ENCODE results near the gene BCAN. TPM values are rescaled to one million over a fixed set of nuclear protein-coding genes. Genes with fewer than 3 reads are reported as not detected.
"Not testable (repeated sequence)": the region's sequence is repeated elsewhere in the genome, so short reads cannot be mapped to it uniquely, and the experiment has no call there.

Gene BCAN
- total RNA-seq, 4 donors from 2014 or later: 0.54 to 1.1 TPM; not detected in 2

GRCh38 chr1:156599811-156600210 lies 42.1 kb upstream of the BCAN start:
- WGBS, 2 donors: 76 to 86% methylated on average over 3 of the region's 3 CpGs
- H3K4me3 ChIP-seq (replicated peaks in 1 of 3): no peak overlapping the region
- DNase-seq: no peak
- no peak for TF ChIP-seq CTCF (IDR thresholded peaks at IDR 0.05)
- TF ChIP-seq POLR2A (IDR thresholded peaks at IDR 0.05): no peak
- no peaks in the 10 kb centered on the region for H3K27me3 ChIP-seq
- H3K4me1 ChIP-seq: peaks cover 12 to 13% of the 10 kb centered on the region in 2 donors
- no peak overlapping the region for H3K27ac ChIP-seq
- H3K36me3 ChIP-seq: peaks cover 6 to 15% of the 10 kb centered on the region in 2 donors
- no peaks in the 10 kb centered on the region for H3K9me3 ChIP-seq
- intact Hi-C loops (cut with DNase I): no loop called here

GRCh38 chr1:156600733-156601121 lies 41.2 kb upstream of the BCAN start:
- intact Hi-C loops (cut with DNase I): no loop called here
- Histone ChIP-seq H3K36me3 (peaks cover 4 to 5% of the 10 kb centered on the region in 2 donors), H3K27me3 (no peaks in the 10 kb centered on the region), H3K4me3 (replicated peaks in 1 of 3) (peak overlapping the region; percentile 53 to 63 (median 61)), H3K27ac (peak overlapping the region in 1 of 3 donors; percentile 64), H3K4me1 (peaks cover 12 to 13% of the 10 kb centered on the region in 2 donors), H3K9me3 (no peaks in the 10 kb centered on the region)
- TF ChIP-seq POLR2A (IDR thresholded peaks at IDR 0.05): no peak
- DNase-seq: no peak
- WGBS, 2 donors: 2 to 4% methylated on average over 13 of the region's 13 CpGs

DNA sequence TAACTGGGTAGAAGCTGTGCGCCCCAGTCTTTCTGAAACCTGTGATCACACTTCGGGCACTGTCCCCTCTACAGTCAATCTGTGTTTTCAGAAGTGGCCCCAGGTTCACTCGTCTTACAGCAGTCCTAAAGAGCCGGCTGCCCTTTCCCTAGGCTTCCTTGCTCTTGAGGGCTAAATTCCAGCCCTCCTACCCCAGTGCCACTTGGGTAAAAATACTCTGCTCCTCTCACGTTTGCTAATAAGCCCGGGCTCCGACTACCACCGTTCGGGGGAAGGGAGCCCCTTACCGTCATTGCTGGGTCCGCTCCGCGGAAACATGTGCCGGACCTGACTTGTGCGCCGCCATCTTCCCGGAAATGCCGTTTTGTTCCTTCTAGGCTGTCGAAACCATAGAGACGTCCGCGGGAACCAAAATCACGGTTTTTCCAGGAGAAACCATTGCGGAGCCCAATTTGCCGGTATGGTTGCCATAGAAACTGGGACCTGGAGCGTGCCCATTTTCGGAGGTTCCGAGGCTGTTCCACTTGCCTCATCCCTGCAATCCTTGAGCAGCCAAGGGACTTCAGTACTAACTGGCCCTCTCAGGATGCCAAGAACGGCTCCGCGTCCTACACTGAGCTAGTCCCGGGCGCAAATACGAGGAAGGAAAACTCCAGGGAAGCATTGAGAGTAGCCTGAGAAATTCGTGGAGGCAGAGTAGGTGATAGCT lies 40.6 kb upstream of the BCAN start, which contains the start of gene GPATCH4:
Gene GPATCH4, minus strand, starts transcription at position 358 of the 709 bp plus-strand sequence.
- TF ChIP-seq CTCF (IDR thresholded peaks at IDR 0.05) (no peak), POLR2A (IDR thresholded peaks at IDR 0.05) (peak in 1 of 2 donors; percentile 35)
- intact Hi-C loops (cut with DNase I): no loop called here
- peaks cover 0 to 4% of the 10 kb centered on the region in 2 donors for H3K36me3 ChIP-seq
- H3K9me3 ChIP-seq: no peaks in the 10 kb centered on the region
- H3K27me3 ChIP-seq: no peaks in the 10 kb centered on the region
- peaks cover 12 to 13% of the 10 kb centered on the region in 2 donors for H3K4me1 ChIP-seq
- WGBS, 2 donors: 1 to 2% methylated on average over 31 to 33 of the region's 35 CpGs
- H3K27ac ChIP-seq: peak within 1 kb of the TSS in 2 of 3 donors; percentile 59 to 64
- DNase-seq: peak; percentile 74
- H3K4me3 ChIP-seq (replicated peaks in 1 of 3): peak within 1 kb of the TSS; percentile 53 to 63 (median 61)

DNA sequence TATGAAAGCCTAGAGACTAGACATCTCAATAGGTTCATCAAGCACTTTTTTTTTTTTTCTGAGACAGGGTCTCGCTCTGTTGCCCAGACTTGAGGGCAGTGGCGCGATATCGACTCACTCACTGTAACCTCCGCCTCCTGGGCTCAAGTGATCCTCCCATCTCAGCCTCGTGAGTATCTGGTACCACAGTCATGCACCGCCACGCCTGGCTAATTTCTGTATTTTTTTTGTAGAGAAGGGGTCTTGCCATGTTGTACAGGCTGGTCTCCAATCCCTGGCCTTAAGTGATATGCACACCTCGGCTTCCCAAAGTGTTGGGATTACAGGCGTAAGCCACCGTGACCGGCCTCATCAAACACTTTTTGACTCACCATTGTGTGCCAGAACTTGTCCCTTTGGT lies 40.0 kb upstream of the BCAN start:
- intact Hi-C loops (cut with DNase I): no loop called here

GRCh38 chr1:156602557-156602993 lies 39.3 kb upstream of the BCAN start:
- no peak overlapping the region for H3K4me3 ChIP-seq (replicated peaks in 1 of 3)
- no peak overlapping the region for H3K27ac ChIP-seq
- H3K4me1 ChIP-seq: peaks cover 12 to 13% of the 10 kb centered on the region in 2 donors
- intact Hi-C loops (cut with DNase I): no loop called here
- 32 to 37% methylated on average over 10 of the region's 10 CpGs for WGBS, 2 donors
- no peaks in the 10 kb centered on the region for H3K9me3 ChIP-seq
- no peak for DNase-seq
- no peaks in the 10 kb centered on the region for H3K36me3 ChIP-seq
- H3K27me3 ChIP-seq: no peaks in the 10 kb centered on the region
- TF ChIP-seq CTCF (IDR thresholded peaks at IDR 0.05): peak in 3 of 6 experiments; percentile 6 to 20 (median 12)
- TF ChIP-seq POLR2A (IDR thresholded peaks at IDR 0.05): no peak

More for the DNA sequence above, 40.0 kb upstream of the BCAN start:
- Histone ChIP-seq H3K36me3 (peaks cover 0 to 4% of the 10 kb centered on the region in 2 donors), H3K27ac (peak overlapping the region in 2 of 3 donors; percentile 59 to 64), H3K27me3 (no peaks in the 10 kb centered on the region), H3K4me1 (peaks cover 12 to 13% of the 10 kb centered on the region in 2 donors), H3K9me3 (no peaks in the 10 kb centered on the region), H3K4me3 (replicated peaks in 1 of 3) (peak overlapping the region; percentile 53 to 63 (median 61))
- no peak for DNase-seq
- TF ChIP-seq POLR2A (IDR thresholded peaks at IDR 0.05): no peak
- TF ChIP-seq CTCF (IDR thresholded peaks at IDR 0.05): no peak
- 47 to 58% methylated on average over 12 of the region's 12 CpGs for WGBS, 2 donors

GRCh38 chr1:156607344-156607743 lies 34.6 kb upstream of the BCAN start:
- H3K36me3 ChIP-seq; H3K4me3 ChIP-seq (replicated peaks in 1 of 3); H3K9me3 ChIP-seq; H3K27ac ChIP-seq; DNase-seq; H3K27me3 ChIP-seq; H3K4me1 ChIP-seq: not testable (repeated sequence)
- intact Hi-C loops (cut with DNase I): loop anchor here (5.0 kb wide), 1 partner anchor 220 kb away; no protein-coding TSS in a partner anchor
- WGBS, 2 donors: 64 to 81% methylated on average over 4 of the region's 4 CpGs
